Pulmonary artery endothelial cell (primary cell): ENCODE measurements around the gene PPM1J. TPM values are rescaled to one million over a fixed set of nuclear protein-coding genes. Genes with fewer than 3 reads are reported as not detected.

Experiments
- DNase-seq: peaks from one replicate; pipeline ENCODE4 v3.0.0-alpha.2; 2011; ENCODE audit warnings: low read depth, low spot score
- total RNA-seq: library from RNA; depleted of rRNA; stranded (reverse); fragments of >200 nt; gene quantifications from 2 replicates; pipeline ENCODE4 v1.2.3, GENCODE V29; 2014

PPM1J gene
- total RNA-seq, 1 donor from 2014 or later: 1.8 TPM

GRCh38 chr1:112692681-112693080 lies 22.5 kb downstream of the PPM1J start:
- DNase-seq: no peak

GRCh38 chr1:112689842-112690237 lies 25.3 kb downstream of the PPM1J start:
- DNase-seq: no peak

- DNase-seq: no peak
These were observed 25.8 kb downstream of the PPM1J start for GRCh38 chr1:112689196-112689841.

- no peak for DNase-seq
These were observed 26.3 kb downstream of the PPM1J start for GRCh38 chr1:112688781-112689193.

- DNase-seq: no peak
These were observed 27.2 kb downstream of the PPM1J start for GRCh38 chr1:112687785-112688496.

- no peak for DNase-seq
These were observed 27.8 kb downstream of the PPM1J start for GRCh38 chr1:112687361-112687760.

- no peak for DNase-seq
These were observed 28.3 kb downstream of the PPM1J start for GRCh38 chr1:112686835-112687234.

GRCh38 chr1:112686417-112686816 lies 28.7 kb downstream of the PPM1J start:
- DNase-seq: no peak

- no peak for DNase-seq
These were observed 29.2 kb downstream of the PPM1J start for GRCh38 chr1:112685913-112686312.

GRCh38 chr1:112678605-112679004 lies 36.5 kb downstream of the PPM1J start:
- no peak for DNase-seq

GRCh38 chr1:112677501-112677900 lies 37.6 kb downstream of the PPM1J start:
- no peak for DNase-seq

- DNase-seq: no peak
These were observed 38.6 kb downstream of the PPM1J start for GRCh38 chr1:112676543-112676942.

- DNase-seq: no peak
These were observed 39.3 kb downstream of the PPM1J start for GRCh38 chr1:112675728-112676381.

- DNase-seq: no peak
These were observed 40.0 kb downstream of the PPM1J start for GRCh38 chr1:112674986-112675727.

- DNase-seq: no peak
These were observed 40.6 kb downstream of the PPM1J start, which contains the start of gene MOV10 for GRCh38 chr1:112674440-112674985. Gene MOV10 (plus strand): TSS chr1:112674659. CDS start chr1:112674913, 254 bp downstream.

- peak; percentile 19 for DNase-seq
These were observed 41.3 kb downstream of the PPM1J start for GRCh38 chr1:112673592-112674439.

GRCh38 chr1:112672842-112673241 lies 42.3 kb downstream of the PPM1J start:
- no peak for DNase-seq

- no peak for DNase-seq
These were observed 43.1 kb downstream of the PPM1J start for GRCh38 chr1:112672009-112672408.

- DNase-seq: no peak
These were observed 48.2 kb downstream of the PPM1J start for GRCh38 chr1:112666946-112667345.

- no peak for DNase-seq
These were observed 49.3 kb downstream of the PPM1J start for GRCh38 chr1:112665857-112666256.
